Measurements from ENCODE around the gene MRPL38. TPM values are rescaled to one million over a fixed set of nuclear protein-coding genes. Genes with fewer than 3 reads are reported as not detected.

MRPL38 gene
- total and polyA plus RNA-seq, 2 of the 8 experiments (the other 6 are each of a cell fraction or from before 2014, with no cell fraction given), result 78.4 to 125 TPM

GRCh38 chr17:75894049-75894733 lies 10.5 kb downstream of the MRPL38 start:
- peak overlapping the region; percentile 88 to 95; a peak in 2 of 4 replicates for H3K4me2 ChIP-seq (ENCODE audit: insufficient read depth in 1 of 2, low read depth in 2 of 2, low read length in 2 of 2)
- DNase-seq (ENCODE audit: low read depth in 1 of 2, low spot score in 2 of 2) (no peak), FAIRE-seq (no peak)
- H3K79me2 ChIP-seq (ENCODE audit: control insufficient read depth in 1 of 2, insufficient read depth in 2 of 2, low read length in 2 of 2), result peaks cover 0 to 15% of the 10 kb centered on the region in 2 experiments; a peak in 1 of 4 replicates
- ChIA-PET POLR2A (ENCODE audit: partially characterized antibody) (interaction anchor here (1.0 to 12.1 kb wide), 10 partner anchors 7 to 210 kb away, joined by 3 to 143 read pairs (median 10); partner anchors contain the start of genes MRPL38, TRIM47 and UNK), CTCF (ENCODE audit: partially characterized antibody) (interaction anchor here (0.9 to 51.3 kb wide), 13 partner anchors 9 to 115 kb away, joined by 3 to 885 read pairs (median 7); partner anchors contain the start of genes CDK3, MRPL38 and TRIM47)
- 83% methylated on average over 19 of the region's 22 CpGs; no CpG with 5 or more reads in 1 of the 2 experiments for WGBS, 2 experiments (ENCODE audit: extremely low coverage in 1 of 2, insufficient coverage in 1 of 2, insufficient read length in 1 of 2, insufficient replicate concordance in 2 of 2, low coverage in 1 of 2, low lambda C conversion rate in 2 of 2, missing lambda C conversion rate in 1 of 2)
- 0 out of 2 replicates have a peak overlapping the region, but pooled peaks have one; percentile 31 for H2BK15ac ChIP-seq (ENCODE audit: low read length)
- peaks cover 4 to 25% (median 13%) of the 10 kb centered on the region in 4 experiments for H3K4me1 ChIP-seq (replicated peaks in 1 of 4; ENCODE audit: control insufficient read depth in 3 of 4, insufficient read depth in 4 of 4, low read length in 3 of 4)
- H4K91ac ChIP-seq (replicated peaks; ENCODE audit: insufficient read length, low read length), result no peak overlapping the region
- H2BK5ac ChIP-seq (ENCODE audit: low read depth, low read length), result peak overlapping the region; percentile 78
- H3K27me3 ChIP-seq (replicated peaks in 1 of 4; ENCODE audit: control insufficient read depth in 3 of 4, extremely low read depth in 1 of 4, insufficient read depth in 3 of 4, low read length in 3 of 4), result no peaks in the 10 kb centered on the region
- no peak overlapping the region; the same call in 1 of the 2 replicates for H4K8ac ChIP-seq (ENCODE audit: extremely low read depth, insufficient read depth, low read length)
- peaks cover 2 to 26% (median 16%) of the 10 kb centered on the region in 4 experiments; a peak in 6 of 8 replicates for H3K36me3 ChIP-seq (ENCODE audit: control insufficient read depth in 2 of 4, insufficient read depth in 4 of 4, low read length in 3 of 4)
- peaks cover 2 to 11% of the 10 kb centered on the region in 2 experiments for H4K20me1 ChIP-seq (replicated peaks in 1 of 2; ENCODE audit: control insufficient read depth in 1 of 2, insufficient read depth in 2 of 2, low read length in 2 of 2)
- H4K5ac ChIP-seq (ENCODE audit: insufficient read length, low read depth, low read length), result no peak overlapping the region
- no peak overlapping the region for H3K23ac ChIP-seq (ENCODE audit: insufficient read length)
- H3K56ac ChIP-seq (replicated peaks; ENCODE audit: insufficient read length, low read depth, low read length), result no peak overlapping the region
- H3K18ac ChIP-seq (ENCODE audit: extremely low read depth, low read length), result no peak overlapping the region; the same call in 1 of the 2 replicates
- no peak overlapping the region for H2AFZ ChIP-seq (ENCODE audit: low read length)
- peak overlapping the region; percentile 19 for H3K4ac ChIP-seq (replicated peaks; ENCODE audit: insufficient read length, low read depth, low read length)
- H2BK120ac ChIP-seq (replicated peaks; ENCODE audit: low read depth, low read length), result no peak overlapping the region
- no peak overlapping the region for H3K4me3 ChIP-seq (ENCODE audit: extremely low read depth in 1 of 4, insufficient read depth in 2 of 4, low read depth in 3 of 4, low read length in 4 of 4)
- H2BK12ac ChIP-seq (ENCODE audit: low read depth, low read length), result peak overlapping the region; percentile 95; the same call in 1 of the 2 replicates
- peaks cover 3% of the 10 kb centered on the region; the same call in 1 of the 2 replicates for H3K79me1 ChIP-seq (ENCODE audit: low read depth, low read length)
- no peak overlapping the region for H2BK20ac ChIP-seq (ENCODE audit: low read length)
- no peaks in the 10 kb centered on the region for H3K9me3 ChIP-seq (ENCODE audit: insufficient read depth in 2 of 2, low read depth in 1 of 2, low read length in 1 of 2)
- peaks cover 8% of the 10 kb centered on the region for H3K23me2 ChIP-seq (ENCODE audit: low read depth, low read length)
- H3K9ac ChIP-seq (replicated peaks in 1 of 4; ENCODE audit: extremely low read depth in 1 of 4, low read depth in 3 of 4, low read length in 3 of 4), result peak overlapping the region in 1 of 4 experiments; percentile 45; a peak in 1 of 7 replicates
- no peak overlapping the region for H3K14ac ChIP-seq (ENCODE audit: insufficient read length)
- TF ChIP-seq KDM5A (IDR thresholded peaks at IDR 0.05; ENCODE audit: low read length), result no peak
- TF ChIP-seq EP300 (IDR thresholded peaks at IDR 0.05; ENCODE audit: borderline replicate concordance in 1 of 2, low read depth in 2 of 2, low read length in 2 of 2), result no peak
- no peak for TF ChIP-seq HDAC2 (IDR thresholded peaks at IDR 0.05; ENCODE audit: borderline replicate concordance in 1 of 2, low read depth in 2 of 2, low read length in 2 of 2)
- TF ChIP-seq MAFK (IDR thresholded peaks at IDR 0.05; ENCODE audit: low read depth, low read length), result no peak
- no peak for TF ChIP-seq JUND (IDR thresholded peaks at IDR 0.05; ENCODE audit: low read length)
- TF ChIP-seq RXRA (IDR thresholded peaks at IDR 0.05; ENCODE audit: insufficient read depth, low read depth, low read length), result no peak
- no peak for TF ChIP-seq SP1 (IDR thresholded peaks at IDR 0.05; ENCODE audit: low read depth, low read length)
- no peak overlapping the region for H3K27ac ChIP-seq (ENCODE audit: low read depth, low read length)
- 0 out of 2 replicates have a peak overlapping the region, but pooled peaks have one; percentile 56 for H2AK5ac ChIP-seq (ENCODE audit: low read depth, low read length)
